22Rv1 (cell line): Measurements from ENCODE around the gene PREP.

Source experiments
- H3K27ac ChIP-seq: fragments of 450-650 bp; 2 replicates; pipeline ENCODE4 v1.5.1; 2017
- CTCF ChIP-seq: fragments of 450-650 bp; IDR thresholded peaks from 2 replicates; pipeline ENCODE4 v1.5.1; 2017; ENCODE audit warnings: mild to moderate bottlenecking
- ZFX ChIP-seq: fragments of 450-650 bp; IDR thresholded peaks from 2 replicates; pipeline ENCODE4 v1.6.1; 2017; ENCODE audit warnings: antibody characterized with exemption, borderline replicate concordance

PREP gene

GRCh38 chr6:105389543-105389942 is 13.3 kb downstream of the PREP start:
- TF ChIP-seq CTCF = no peak
- no peak for TF ChIP-seq ZFX
- no peak overlapping the region for H3K27ac ChIP-seq

GRCh38 chr6:105388392-105388791 is 14.5 kb downstream of the PREP start:
- TF ChIP-seq ZFX = no peak
- TF ChIP-seq CTCF = no peak
- no peak overlapping the region for H3K27ac ChIP-seq

- TF ChIP-seq ZFX (no peak), CTCF (no peak)
- H3K27ac ChIP-seq = no peak overlapping the region
Measured at GRCh38 chr6:105384004-105384403, 18.9 kb downstream of the PREP start.

GRCh38 chr6:105382958-105383357 is 19.9 kb downstream of the PREP start:
- TF ChIP-seq CTCF (no peak), ZFX (no peak)
- no peak overlapping the region for H3K27ac ChIP-seq

GRCh38 chr6:105382496-105382895 is 20.4 kb downstream of the PREP start:
- no peak for TF ChIP-seq CTCF
- TF ChIP-seq ZFX = no peak
- no peak overlapping the region for H3K27ac ChIP-seq

GRCh38 chr6:105380634-105381033 is 22.2 kb downstream of the PREP start:
- TF ChIP-seq ZFX (no peak), CTCF (no peak)
- H3K27ac ChIP-seq = no peak overlapping the region

- H3K27ac ChIP-seq = no peak overlapping the region
- TF ChIP-seq ZFX (no peak), CTCF (no peak)
Measured at GRCh38 chr6:105375797-105376196, 27.1 kb downstream of the PREP start.
